ENCODE data around the gene C3. TPM values are rescaled to one million over a fixed set of nuclear protein-coding genes. Genes with fewer than 3 reads are reported as not detected.

C3 gene
- total RNA-seq, 1 donor = 14.1 TPM

DNA sequence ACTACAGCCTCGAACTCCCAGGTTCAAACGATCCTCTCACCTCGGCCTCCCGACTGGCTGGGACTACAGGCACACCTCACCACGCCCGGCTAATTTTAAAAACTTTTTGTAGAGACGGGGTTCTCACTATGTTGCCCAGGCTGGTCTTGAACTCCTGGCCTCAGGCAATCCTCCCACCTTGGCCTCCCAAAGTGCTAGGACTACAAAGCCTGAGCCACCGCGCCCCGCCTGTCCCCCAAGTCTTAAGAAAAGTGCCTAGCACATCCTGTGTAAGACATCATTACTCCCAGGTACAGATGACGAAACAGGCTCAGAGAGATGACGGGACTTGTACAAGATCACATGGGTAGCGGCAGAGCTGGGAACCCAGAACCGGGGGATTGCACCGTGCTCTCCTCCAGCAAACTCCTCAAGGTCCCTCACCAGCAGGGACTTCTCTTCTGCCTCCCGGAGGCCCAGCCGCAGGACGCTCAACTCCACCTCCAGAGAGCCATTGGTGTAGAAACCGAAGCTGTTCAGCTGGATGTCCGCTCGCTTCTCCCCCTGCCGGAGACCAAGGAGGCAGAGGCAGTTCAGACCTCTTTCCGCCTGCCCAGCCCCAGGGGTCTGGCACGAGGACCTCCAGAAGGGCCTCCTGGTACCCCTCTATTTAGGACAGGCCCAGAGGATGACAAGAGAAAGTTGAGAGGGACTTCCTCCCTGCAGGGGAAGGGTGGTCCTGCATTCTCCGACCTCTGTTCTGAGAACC is 15.9 kb upstream of the C3 start:
- Histone ChIP-seq H3K79me2 (ENCODE audit: insufficient read depth, low read length) (peaks cover 22% of the 10 kb centered on the region), H4K20me1 (ENCODE audit: insufficient read depth, low read length) (peaks cover 4% of the 10 kb centered on the region), H3K4me2 (ENCODE audit: insufficient read depth, low read length) (peak overlapping the region; percentile 83), H3K4me1 (ENCODE audit: insufficient read depth, low read length) (peaks cover 27% of the 10 kb centered on the region), H3K4me3 (ENCODE audit: insufficient read depth, low read length) (peak overlapping the region; percentile 93), H2AFZ (ENCODE audit: low read length) (peak overlapping the region; percentile 92), H3K36me3 (ENCODE audit: insufficient read depth, low read length) (no peaks in the 10 kb centered on the region), H3K27ac (ENCODE audit: low read depth, low read length) (peak overlapping the region; percentile 84), H3K9me3 (ENCODE audit: low read depth, low read length) (no peaks in the 10 kb centered on the region), H3K27me3 (ENCODE audit: insufficient read depth, low read length) (no peaks in the 10 kb centered on the region)
- DNase-seq (ENCODE audit: insufficient read length, low spot score, missing footprints) = peak; percentile 100
- TF ChIP-seq, protein P1, sequence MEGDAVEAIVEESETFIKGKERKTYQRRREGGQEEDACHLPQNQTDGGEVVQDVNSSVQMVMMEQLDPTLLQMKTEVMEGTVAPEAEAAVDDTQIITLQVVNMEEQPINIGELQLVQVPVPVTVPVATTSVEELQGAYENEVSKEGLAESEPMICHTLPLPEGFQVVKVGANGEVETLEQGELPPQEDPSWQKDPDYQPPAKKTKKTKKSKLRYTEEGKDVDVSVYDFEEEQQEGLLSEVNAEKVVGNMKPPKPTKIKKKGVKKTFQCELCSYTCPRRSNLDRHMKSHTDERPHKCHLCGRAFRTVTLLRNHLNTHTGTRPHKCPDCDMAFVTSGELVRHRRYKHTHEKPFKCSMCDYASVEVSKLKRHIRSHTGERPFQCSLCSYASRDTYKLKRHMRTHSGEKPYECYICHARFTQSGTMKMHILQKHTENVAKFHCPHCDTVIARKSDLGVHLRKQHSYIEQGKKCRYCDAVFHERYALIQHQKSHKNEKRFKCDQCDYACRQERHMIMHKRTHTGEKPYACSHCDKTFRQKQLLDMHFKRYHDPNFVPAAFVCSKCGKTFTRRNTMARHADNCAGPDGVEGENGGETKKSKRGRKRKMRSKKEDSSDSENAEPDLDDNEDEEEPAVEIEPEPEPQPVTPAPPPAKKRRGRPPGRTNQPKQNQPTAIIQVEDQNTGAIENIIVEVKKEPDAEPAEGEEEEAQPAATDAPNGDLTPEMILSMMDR (IDR thresholded peaks at IDR 0.05; ENCODE audit: extremely low read depth, low read depth, low read length) = peak; percentile 79

DNA sequence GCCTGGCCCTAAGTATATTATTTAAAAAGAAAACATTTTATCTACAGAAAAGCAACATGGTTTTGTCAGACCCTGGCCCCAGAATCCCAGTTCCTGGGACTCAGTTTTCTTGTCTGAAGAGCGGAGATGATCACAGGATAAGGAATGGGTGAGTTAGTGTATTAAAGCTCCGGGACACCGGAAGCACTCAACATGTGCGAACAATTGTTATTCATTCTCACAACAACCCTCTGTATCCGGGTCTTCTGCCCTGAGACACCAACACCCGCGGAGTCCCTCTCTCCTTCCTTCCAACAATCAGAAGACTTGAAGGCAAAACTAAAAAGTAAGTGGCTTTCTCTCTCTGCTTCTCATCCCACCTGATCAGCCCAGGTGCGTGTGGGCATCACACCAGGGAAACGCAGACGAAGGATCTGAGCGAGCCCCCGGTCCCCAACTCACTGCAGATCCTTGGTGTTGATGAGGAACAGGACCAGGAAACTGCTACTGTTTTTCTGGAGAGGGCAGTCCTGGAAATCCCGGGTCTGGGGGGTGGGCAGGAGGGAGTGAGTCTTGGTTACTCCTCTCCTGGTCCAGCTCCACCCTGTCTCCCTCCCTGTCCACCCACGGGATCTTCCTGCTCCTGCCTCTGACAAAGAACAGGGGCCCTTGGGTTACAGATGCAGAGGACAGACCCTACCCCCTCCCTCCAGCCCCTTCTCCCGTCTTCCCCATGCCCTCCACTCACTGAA is 14.9 kb upstream of the C3 start:
- Histone ChIP-seq H3K4me2 (ENCODE audit: insufficient read depth, low read length) (peak overlapping the region; percentile 83), H3K79me2 (ENCODE audit: insufficient read depth, low read length) (peaks cover 15% of the 10 kb centered on the region), H3K27me3 (ENCODE audit: insufficient read depth, low read length) (no peaks in the 10 kb centered on the region), H3K9me3 (ENCODE audit: low read depth, low read length) (no peaks in the 10 kb centered on the region), H2AFZ (ENCODE audit: low read length) (no peak overlapping the region), H3K27ac (ENCODE audit: low read depth, low read length) (no peak overlapping the region), H3K36me3 (ENCODE audit: insufficient read depth, low read length) (no peaks in the 10 kb centered on the region), H3K4me1 (ENCODE audit: insufficient read depth, low read length) (peaks cover 26% of the 10 kb centered on the region), H3K4me3 (ENCODE audit: insufficient read depth, low read length) (no peak overlapping the region), H4K20me1 (ENCODE audit: insufficient read depth, low read length) (no peaks in the 10 kb centered on the region)
- DNase-seq (ENCODE audit: insufficient read length, low spot score, missing footprints) = peak; percentile 69
- TF ChIP-seq, protein P1 (IDR thresholded peaks at IDR 0.05; ENCODE audit: extremely low read depth, low read depth, low read length) = no peak

DNA sequence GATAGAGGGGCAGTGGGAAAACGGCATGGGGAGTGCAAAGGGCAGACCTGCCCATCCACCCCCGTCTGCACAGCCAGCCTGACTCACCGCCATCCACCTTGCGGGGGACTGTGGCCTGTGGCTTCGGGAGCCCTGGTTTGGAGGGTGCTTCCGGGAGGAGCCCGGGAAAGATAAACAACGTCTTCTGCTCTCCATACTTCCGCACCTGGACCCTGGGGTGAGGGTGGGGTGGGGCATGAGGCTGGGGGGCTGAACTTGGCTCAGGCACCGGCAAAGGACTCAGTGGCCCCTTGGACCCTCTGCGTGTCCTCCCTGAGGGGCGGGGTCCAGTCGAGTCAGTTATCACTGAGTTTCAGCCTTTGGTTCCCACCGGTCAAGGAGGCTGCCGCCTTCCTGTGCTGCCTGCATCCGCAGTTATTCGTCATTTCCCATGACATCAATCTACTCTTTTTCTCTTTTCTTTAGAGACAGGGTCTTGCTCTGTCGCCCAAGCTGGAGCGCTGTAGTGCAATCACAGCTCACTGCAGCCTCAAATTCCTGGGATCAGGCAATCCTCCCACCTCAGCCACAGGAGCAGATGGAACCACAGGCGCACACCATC is 13.7 kb upstream of the C3 start:
- Histone ChIP-seq H3K4me3 (ENCODE audit: insufficient read depth, low read length) (no peak overlapping the region), H3K4me1 (ENCODE audit: insufficient read depth, low read length) (peaks cover 25% of the 10 kb centered on the region), H2AFZ (ENCODE audit: low read length) (no peak overlapping the region), H3K4me2 (ENCODE audit: insufficient read depth, low read length) (no peak overlapping the region), H3K36me3 (ENCODE audit: insufficient read depth, low read length) (no peaks in the 10 kb centered on the region), H3K27me3 (ENCODE audit: insufficient read depth, low read length) (no peaks in the 10 kb centered on the region), H3K9me3 (ENCODE audit: low read depth, low read length) (no peaks in the 10 kb centered on the region), H3K79me2 (ENCODE audit: insufficient read depth, low read length) (peaks cover 7% of the 10 kb centered on the region), H4K20me1 (ENCODE audit: insufficient read depth, low read length) (no peaks in the 10 kb centered on the region), H3K27ac (ENCODE audit: low read depth, low read length) (no peak overlapping the region)
- TF ChIP-seq, protein P1 (IDR thresholded peaks at IDR 0.05; ENCODE audit: extremely low read depth, low read depth, low read length) = no peak
- DNase-seq (ENCODE audit: insufficient read length, low spot score, missing footprints) = no peak
